H9 (cell line): ENCODE measurements around the gene ABCD1. TPM values are rescaled to one million over a fixed set of nuclear protein-coding genes. Genes with fewer than 3 reads are reported as not detected.
"Not testable (repeated sequence)": the region's sequence is repeated elsewhere in the genome, so short reads cannot be mapped to it uniquely, and the experiment has no call there.

Experiments
- DNase-seq: peaks from one replicate; pipeline ENCODE4 v3.0.0-alpha.2; 2017
- H2AFZ ChIP-seq: one replicate; pipeline ENCODE4 v1.6.1; 2013; ENCODE audit warnings: mild to moderate bottlenecking, low read length, control low read depth, moderate library complexity
- H2AK5ac ChIP-seq: 2 replicates; pipeline ENCODE4 v1.6.1; 2013; ENCODE audit warnings: low read length, control low read depth, mixed read lengths; ENCODE audit not compliant: insufficient read length
- H2BK120ac ChIP-seq: one replicate; pipeline ENCODE4 v1.6.1; 2013; ENCODE audit warnings: low read depth, mild to moderate bottlenecking, low read length, control low read depth, inconsistent platforms; ENCODE audit not compliant: poor library complexity, severe bottlenecking
- H2BK12ac ChIP-seq: 2 replicates; pipeline ENCODE4 v1.6.1; 2013; ENCODE audit warnings: low read length, control low read depth, mixed read lengths, low read depth; ENCODE audit not compliant: insufficient read length
- H2BK15ac ChIP-seq: 2 replicates; pipeline ENCODE4 v1.6.1; 2013; ENCODE audit warnings: low read depth, low read length, control low read depth
- H2BK20ac ChIP-seq: one replicate; pipeline ENCODE4 v1.6.1; 2013; ENCODE audit warnings: low read depth, mild to moderate bottlenecking, low read length, control low read depth, inconsistent platforms; ENCODE audit not compliant: poor library complexity, severe bottlenecking
- H2BK5ac ChIP-seq: 2 replicates; pipeline ENCODE4 v1.6.1; 2013; ENCODE audit warnings: low read length, control low read depth, mixed read lengths; ENCODE audit not compliant: insufficient read length
- H3K14ac ChIP-seq: 2 replicates; pipeline ENCODE4 v1.6.1; 2013; ENCODE audit warnings: low read length, control low read depth; ENCODE audit not compliant: insufficient read depth
- H3K18ac ChIP-seq: 2 replicates; pipeline ENCODE4 v1.6.1; 2013; ENCODE audit warnings: low read depth, mild to moderate bottlenecking, mixed read lengths, low read length, control low read depth; ENCODE audit not compliant: insufficient read length
- H3K23ac ChIP-seq: 2 replicates; pipeline ENCODE4 v1.6.1; 2013; ENCODE audit warnings: low read length, control low read depth, mixed read lengths, low read depth; ENCODE audit not compliant: insufficient read length
- H3K23me2 ChIP-seq: 2 replicates; pipeline ENCODE4 v1.6.1; 2013; ENCODE audit warnings: low read depth, mild to moderate bottlenecking, mixed read lengths, low read length, control low read depth; ENCODE audit not compliant: insufficient read length, poor library complexity, severe bottlenecking
- H3K27ac ChIP-seq: 2 replicates; pipeline ENCODE4 v1.5.1; 2013; ENCODE audit warnings: low read length, control low read depth, mixed read lengths, low read depth; ENCODE audit not compliant: insufficient read length
- H3K27me3 ChIP-seq: 2 replicates; pipeline ENCODE4 v1.6.1; 2013; ENCODE audit warnings: low read length, control low read depth, inconsistent platforms; ENCODE audit not compliant: insufficient read depth
- H3K4ac ChIP-seq: 2 replicates; pipeline ENCODE4 v1.6.1; 2013; ENCODE audit warnings: low read depth, mild to moderate bottlenecking, control low read depth, inconsistent platforms, low read length, moderate library complexity
- H3K4me1 ChIP-seq: 2 replicates; pipeline ENCODE4 v1.6.1; 2013; ENCODE audit warnings: low read length, control low read depth, inconsistent platforms; ENCODE audit not compliant: insufficient read depth
- H3K4me2 ChIP-seq: 2 replicates; pipeline ENCODE4 v1.6.1; 2013; ENCODE audit warnings: low read length, control low read depth, mixed read lengths; ENCODE audit not compliant: insufficient read length, insufficient read depth
- H3K56ac ChIP-seq: 2 replicates; pipeline ENCODE4 v1.6.1; 2013; ENCODE audit warnings: low read depth, mild to moderate bottlenecking, mixed read lengths, low read length, control low read depth; ENCODE audit not compliant: insufficient read length
- H3K79me1 ChIP-seq: 2 replicates; pipeline ENCODE4 v1.6.1; 2013; ENCODE audit warnings: low read depth, mild to moderate bottlenecking, moderate library complexity, low read length, control low read depth, inconsistent platforms; ENCODE audit not compliant: insufficient read depth, poor library complexity, severe bottlenecking
- H3K79me2 ChIP-seq: 2 replicates; pipeline ENCODE4 v1.6.1; 2013; ENCODE audit warnings: low read length, control low read depth, inconsistent platforms; ENCODE audit not compliant: insufficient read depth
- H3K9ac ChIP-seq: 2 replicates; pipeline ENCODE4 v1.6.1; 2013; ENCODE audit warnings: low read length, control low read depth, mixed read lengths; ENCODE audit not compliant: insufficient read length; ENCODE audit errors: extremely low read depth
- H3K9me3 ChIP-seq: one replicate; pipeline ENCODE4 v1.6.1; 2013; ENCODE audit warnings: low read depth, low read length, inconsistent platforms; ENCODE audit not compliant: control insufficient read depth
- H3T11ph ChIP-seq: one replicate; pipeline ENCODE4 v1.6.1; 2013; ENCODE audit warnings: mild to moderate bottlenecking, low read length, control low read depth, inconsistent platforms
- H4K20me1 ChIP-seq: one replicate; pipeline ENCODE4 v1.6.1; 2013; ENCODE audit not compliant: control insufficient read depth, insufficient read length, insufficient read depth
- H4K5ac ChIP-seq: 2 replicates; pipeline ENCODE4 v1.6.1; 2013; ENCODE audit warnings: low read depth, mild to moderate bottlenecking, mixed read lengths, low read length, control low read depth; ENCODE audit not compliant: insufficient read length
- H4K8ac ChIP-seq: replicated peaks from 2 replicates; pipeline ENCODE4 v1.6.1; 2013; ENCODE audit warnings: low read length, control low read depth, mixed read lengths, low read depth; ENCODE audit not compliant: insufficient read length
- H4K91ac ChIP-seq: 2 replicates; pipeline ENCODE4 v1.6.1; 2013; ENCODE audit warnings: low read depth, mild to moderate bottlenecking, moderate library complexity, mixed read lengths, low read length, control low read depth; ENCODE audit not compliant: insufficient read length
- H3K27ac Mint-ChIP-seq, 3 experiments: 2 replicates in 2 of 3; 3 replicates in 1 of 3; pipeline ENCODE4 v1.8.0; 2020 to 2021; ENCODE audit warnings: mixed read lengths in 3 of 3, mild to moderate bottlenecking in 1 of 3, moderate library complexity in 1 of 3
- H3K27me3 Mint-ChIP-seq: 2 replicates; pipeline ENCODE4 v1.8.0; 2021; ENCODE audit warnings: low read depth, mild to moderate bottlenecking, moderate library complexity, mixed read lengths
- H3K36me3 Mint-ChIP-seq, 3 experiments: 2 replicates in 2 of 3; 3 replicates in 1 of 3; pipeline ENCODE4 v1.8.0; 2020 to 2021; ENCODE audit warnings: low read depth in 3 of 3, mixed read lengths in 3 of 3; ENCODE audit not compliant: insufficient read depth in 1 of 3
- H3K4me1 Mint-ChIP-seq, 2 experiments: 2 replicates each; pipeline ENCODE4 v1.8.0; 2020; ENCODE audit warnings: mixed read lengths in 2 of 2
- H3K4me3 Mint-ChIP-seq, 2 experiments: 2 replicates in 1 of 2; 3 replicates in 1 of 2; pipeline ENCODE4 v1.8.0; 2020 to 2021; ENCODE audit warnings: mild to moderate bottlenecking in 2 of 2, mixed read lengths in 2 of 2, moderate library complexity in 1 of 2
- H3K9me3 Mint-ChIP-seq, 2 experiments: 2 replicates in 1 of 2; 3 replicates in 1 of 2; pipeline ENCODE4 v1.8.0; 2020; ENCODE audit warnings: mild to moderate bottlenecking in 2 of 2, mixed read lengths in 2 of 2, moderate library complexity in 1 of 2
- CTCF ChIP-seq: fragments of 200-600 bp; sonication (generic); conservative IDR thresholded peaks from 3 replicates; pipeline ENCODE4 v1.8.0; 2021; ENCODE audit warnings: antibody characterized with exemption, mild to moderate bottlenecking
- WGBS: extraction: QIAGEN DNeasy Blood & Tissue Kit; methylation state at CpG from one replicate; pipeline ENCODE4 v1.1.7; 2013; ENCODE audit warnings: missing lambda C conversion rate, low lambda C conversion rate, mixed read lengths; ENCODE audit not compliant: insufficient read length; ENCODE audit errors: extremely low coverage; 5-methylcytosine and 5-hydroxymethylcytosine counted together
- total RNA-seq: library from RNA; stranded (reverse); gene quantifications from 2 replicates; pipeline ENCODE4 v1.2.1, GENCODE V29; 2021

The ABCD1 gene
- total RNA-seq, 1 experiment from 2014 or later, result 11.1 TPM

DNA sequence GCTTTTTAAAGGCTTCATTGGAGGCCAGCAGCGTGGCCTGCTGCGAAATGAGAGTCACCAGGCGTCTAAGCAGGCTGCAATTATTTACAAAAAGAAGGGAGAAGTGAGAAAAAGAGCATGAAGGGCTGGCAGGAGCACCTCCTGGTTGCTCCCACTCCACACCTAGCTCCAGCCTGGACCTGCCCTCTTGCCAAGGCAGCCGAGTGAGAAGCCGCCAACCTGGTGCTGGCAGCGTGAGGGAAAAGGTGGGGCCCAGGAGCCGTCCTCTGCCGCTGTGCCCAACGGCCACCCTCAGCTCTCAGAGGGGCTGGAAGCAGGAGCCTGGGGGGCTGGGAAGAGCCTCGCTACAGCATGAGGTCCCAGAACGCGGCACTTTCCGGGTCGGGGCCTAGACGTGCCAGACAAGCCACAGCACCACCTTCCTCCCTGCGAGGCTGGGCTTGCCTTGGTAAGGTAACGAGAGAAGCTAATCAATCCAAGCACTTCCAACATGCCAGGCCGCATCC is 20.6 kb upstream of the ABCD1 start:
- Histone ChIP-seq H2BK12ac (no peak overlapping the region), H2AK5ac (no peak overlapping the region), H3K79me2 (no peaks in the 10 kb centered on the region), H4K20me1 (no peaks in the 10 kb centered on the region), H2BK15ac (no peak overlapping the region), H3T11ph (no peak overlapping the region), H4K8ac (no peak overlapping the region), H2BK5ac (no peak overlapping the region), H3K4me1 (no peaks in the 10 kb centered on the region), H3K27me3 (no peaks in the 10 kb centered on the region), H3K4me2 (no peak overlapping the region), H3K27ac (no peak overlapping the region), H4K91ac (no peak overlapping the region), H3K79me1 (no peaks in the 10 kb centered on the region), H3K18ac (no peak overlapping the region), H2BK20ac (no peak overlapping the region), H3K23ac (no peak overlapping the region), H4K5ac (no peak overlapping the region), H3K4ac (no peak overlapping the region), H3K23me2 (no peaks in the 10 kb centered on the region), H3K9me3 (peaks cover 6% of the 10 kb centered on the region), H3K56ac (no peak overlapping the region), H2AFZ (no peak overlapping the region), H3K9ac (no peak overlapping the region), H3K14ac (no peak overlapping the region), H2BK120ac (no peak overlapping the region)
- Mint-ChIP-seq H3K4me3 (no peak overlapping the region), H3K4me1 (peaks cover 3 to 6% of the 10 kb centered on the region in 2 experiments; a peak in 3 of 4 replicates), H3K27ac (no peak overlapping the region), H3K27me3 (no peaks in the 10 kb centered on the region), H3K36me3 (peaks cover 25 to 59% (median 50%) of the 10 kb centered on the region in 3 experiments), H3K9me3 (peaks cover 64 to 78% of the 10 kb centered on the region in 2 experiments)
- TF ChIP-seq CTCF, result no peak
- DNase-seq, result no peak
- WGBS, result no CpG with 5 or more reads among the region's 18 CpGs

DNA sequence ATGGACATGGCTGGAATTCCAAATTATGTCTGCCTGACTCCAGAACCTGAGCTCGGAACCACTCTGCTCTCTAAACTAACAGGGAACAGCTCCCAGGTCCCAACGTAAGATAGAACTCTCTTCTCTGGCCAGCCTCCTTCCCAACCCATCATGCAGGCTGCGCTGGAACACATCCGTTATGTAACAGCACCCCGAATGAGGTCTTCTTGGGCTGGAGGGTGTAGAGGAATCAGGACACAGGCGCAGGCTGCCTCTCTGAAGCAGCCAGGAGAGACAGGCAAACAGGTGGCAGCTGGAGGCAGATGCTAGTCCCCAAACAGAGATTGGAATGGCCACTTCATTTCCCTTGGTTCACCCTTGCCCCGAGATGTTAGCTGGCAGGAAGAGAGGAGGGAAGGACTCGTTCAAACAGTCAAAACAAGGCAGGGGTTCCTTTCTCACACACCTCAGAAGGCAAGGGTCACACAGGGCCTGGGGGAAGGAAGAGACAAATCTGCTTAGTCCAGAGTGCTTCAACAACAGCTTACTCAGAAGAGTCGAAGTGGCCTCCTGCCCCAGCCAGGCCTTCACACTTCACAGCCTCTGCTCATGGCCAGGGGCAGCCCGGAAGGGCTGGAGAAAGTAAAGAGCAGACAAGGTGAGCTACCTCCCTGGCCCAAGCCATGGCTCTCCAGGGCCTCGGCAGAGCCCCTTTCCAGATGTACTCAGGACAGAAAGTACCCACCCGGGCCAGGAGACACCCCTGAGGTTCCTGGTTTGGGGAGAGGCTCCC is 19.8 kb upstream of the ABCD1 start:
- not testable (repeated sequence) for H3K4ac ChIP-seq, DNase-seq, H4K5ac ChIP-seq, H3K27me3 ChIP-seq, H3K9ac ChIP-seq, H2AK5ac ChIP-seq, H2BK5ac ChIP-seq, H3K27ac Mint-ChIP-seq, H2AFZ ChIP-seq, H4K91ac ChIP-seq, H3K27ac ChIP-seq, H4K20me1 ChIP-seq, H2BK20ac ChIP-seq, H3K18ac ChIP-seq, H3K4me2 ChIP-seq, H3K4me3 Mint-ChIP-seq, H2BK12ac ChIP-seq, H3K79me1 ChIP-seq, H4K8ac ChIP-seq, H2BK15ac ChIP-seq, H3K79me2 ChIP-seq, H3K56ac ChIP-seq, H3K23me2 ChIP-seq, H3K9me3 ChIP-seq, H3K27me3 Mint-ChIP-seq, H3K4me1 ChIP-seq, H3T11ph ChIP-seq, H2BK120ac ChIP-seq, H3K4me1 Mint-ChIP-seq, H3K14ac ChIP-seq, H3K23ac ChIP-seq
- H3K36me3 Mint-ChIP-seq, result peaks cover 25 to 63% (median 51%) of the 10 kb centered on the region in 3 experiments
- no CpG with 5 or more reads among the region's 12 CpGs for WGBS
- peaks cover 67 to 81% of the 10 kb centered on the region in 2 experiments for H3K9me3 Mint-ChIP-seq
